GM19099 (cell line): ENCODE measurements around the gene PLCB3.
A peak's percentile ranks its signal among the peaks of the same experiment; 100 is the strongest.

Experiments used
- POLR2A ChIP-seq: IDR thresholded peaks from 3 replicates; pipeline ENCODE4 v1.6.1; 2011; ENCODE audit warnings: low read depth; ENCODE audit not compliant: insufficient read length; ENCODE audit errors: extremely low read depth

Gene PLCB3

DNA sequence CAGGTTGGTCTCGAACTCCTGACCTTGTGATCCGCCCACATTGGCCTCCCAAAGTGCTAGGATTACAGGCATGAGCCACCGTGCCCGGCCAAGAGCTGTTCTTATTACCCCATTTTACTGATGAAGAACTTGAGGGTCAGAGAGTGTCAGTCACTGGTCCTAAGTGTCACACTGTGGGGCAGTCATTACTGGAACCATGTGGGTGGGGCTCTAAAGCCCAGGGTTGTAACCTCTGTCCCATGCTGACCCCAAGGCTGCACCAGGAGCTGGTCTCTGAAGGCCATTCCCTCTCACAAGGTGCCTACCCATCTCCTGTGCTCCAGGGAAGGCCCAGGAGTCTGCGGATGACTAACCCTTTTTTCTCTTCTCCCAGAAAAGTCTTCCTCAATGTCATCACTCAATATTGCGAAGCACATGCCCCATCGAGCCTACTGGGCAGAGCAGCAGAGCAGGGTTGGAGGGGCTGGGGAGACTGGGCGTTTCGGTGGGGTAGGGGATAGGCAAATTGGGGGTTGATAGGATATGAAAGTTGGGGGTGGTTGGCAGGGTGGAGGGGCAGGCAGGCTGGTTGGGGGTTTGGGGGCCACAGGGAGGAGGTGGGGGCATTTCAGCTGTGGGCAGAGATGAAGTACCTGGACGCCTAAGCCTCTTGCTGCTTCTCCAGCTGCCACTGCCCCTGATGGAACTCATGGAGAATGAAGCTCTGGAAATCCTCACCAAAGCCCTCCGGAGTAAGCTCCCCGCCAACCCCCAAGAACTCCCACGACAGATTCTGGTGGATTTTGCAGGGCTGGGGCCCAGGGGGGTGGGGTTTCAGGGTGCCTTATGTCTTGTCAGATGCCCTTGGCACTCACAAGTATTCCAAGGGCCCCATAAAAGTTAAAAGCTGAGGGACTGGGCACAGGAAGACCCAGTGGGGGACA, 52.0 kb downstream of the PLCB3 start:
- no peak for TF ChIP-seq POLR2A

DNA sequence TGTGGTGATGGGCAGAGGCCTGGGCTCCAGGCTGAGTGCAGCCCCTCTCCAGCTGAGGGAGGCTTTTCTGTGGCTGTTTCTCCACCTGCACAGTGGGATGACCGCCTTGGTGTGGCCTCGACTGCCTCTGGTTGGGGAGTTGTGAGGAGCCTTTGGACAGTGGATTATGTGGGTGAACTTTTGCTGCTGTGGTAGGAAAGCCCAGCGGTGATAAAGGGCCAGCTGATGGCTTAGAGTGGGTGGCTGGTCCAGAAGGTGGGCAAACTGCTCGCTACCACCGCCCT, 52.6 kb downstream of the PLCB3 start:
- no peak for TF ChIP-seq POLR2A

DNA sequence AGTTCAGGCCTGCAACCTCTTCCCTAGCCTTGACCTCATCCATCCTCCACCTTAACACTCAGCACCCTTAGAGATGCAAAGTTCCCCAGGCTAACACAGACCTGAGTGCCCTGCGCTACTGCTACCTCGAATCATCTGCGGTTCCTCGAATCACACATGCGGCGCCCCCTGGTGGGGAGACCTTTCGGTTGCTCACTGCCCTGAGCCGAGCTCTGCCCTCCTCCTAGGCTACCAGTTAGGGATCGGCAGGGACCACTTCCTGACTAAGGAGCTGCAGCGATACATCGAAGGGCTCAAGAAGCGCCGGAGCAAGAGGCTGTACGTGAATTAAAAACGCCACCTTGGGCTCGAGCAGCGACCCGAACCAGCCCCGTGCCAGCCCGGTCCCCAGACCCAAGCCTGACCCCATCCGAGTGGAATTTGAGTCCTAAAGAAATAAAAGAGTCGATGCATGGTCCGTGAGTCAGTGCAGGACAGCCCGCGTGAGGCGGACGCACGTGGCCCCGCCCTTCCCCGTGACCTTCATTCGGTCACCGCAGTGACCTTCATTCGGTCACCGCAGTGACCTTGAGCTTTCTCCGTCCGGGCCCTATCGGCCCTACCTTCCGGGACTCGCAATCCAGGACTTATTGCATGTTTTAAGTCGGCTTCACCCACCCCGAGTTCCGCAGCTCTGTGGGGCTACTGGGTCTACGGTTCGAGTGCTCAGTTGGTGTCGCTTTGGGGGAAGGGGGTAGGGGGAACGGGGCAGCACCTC, 53.2 kb downstream of the PLCB3 start:
- peak; percentile 77 for TF ChIP-seq POLR2A

DNA sequence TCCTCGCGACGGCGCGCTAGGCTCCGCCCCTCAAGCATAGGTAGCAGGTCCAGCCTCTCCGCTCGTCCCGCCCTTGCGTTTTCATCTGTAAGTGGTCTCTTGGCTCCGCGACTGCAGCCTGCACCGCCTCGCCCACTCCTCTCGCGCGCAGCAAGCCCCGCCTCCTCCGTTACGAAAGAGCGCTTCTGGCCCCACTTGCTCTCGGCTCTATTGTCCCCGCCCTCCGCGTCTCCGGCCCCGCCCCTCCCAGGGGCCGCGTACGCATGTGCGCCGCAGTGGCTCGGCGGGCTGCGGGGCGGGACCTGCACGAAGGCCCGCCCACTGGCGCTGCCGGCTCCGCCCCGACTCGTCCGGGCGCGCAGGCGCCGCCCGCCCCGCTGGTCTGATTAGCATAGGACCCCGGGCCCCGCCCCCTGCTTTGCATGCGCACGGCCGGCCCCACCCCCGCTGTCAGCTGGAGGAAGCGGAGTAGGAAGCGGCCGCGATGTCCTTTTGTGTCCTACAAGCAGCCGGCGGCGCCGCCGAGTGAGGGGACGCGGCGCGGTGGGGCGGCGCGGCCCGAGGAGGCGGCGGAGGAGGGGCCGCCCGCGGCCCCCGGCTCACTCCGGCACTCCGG, 53.9 kb downstream of the PLCB3 start, which contains the start of gene ESRRA:
TSS of gene ESRRA (plus strand) at position 450 of the 616 bp plus-strand sequence. CDS start 1,656 bp downstream, outside the sequence.
- TF ChIP-seq POLR2A: peak; percentile 73

DNA sequence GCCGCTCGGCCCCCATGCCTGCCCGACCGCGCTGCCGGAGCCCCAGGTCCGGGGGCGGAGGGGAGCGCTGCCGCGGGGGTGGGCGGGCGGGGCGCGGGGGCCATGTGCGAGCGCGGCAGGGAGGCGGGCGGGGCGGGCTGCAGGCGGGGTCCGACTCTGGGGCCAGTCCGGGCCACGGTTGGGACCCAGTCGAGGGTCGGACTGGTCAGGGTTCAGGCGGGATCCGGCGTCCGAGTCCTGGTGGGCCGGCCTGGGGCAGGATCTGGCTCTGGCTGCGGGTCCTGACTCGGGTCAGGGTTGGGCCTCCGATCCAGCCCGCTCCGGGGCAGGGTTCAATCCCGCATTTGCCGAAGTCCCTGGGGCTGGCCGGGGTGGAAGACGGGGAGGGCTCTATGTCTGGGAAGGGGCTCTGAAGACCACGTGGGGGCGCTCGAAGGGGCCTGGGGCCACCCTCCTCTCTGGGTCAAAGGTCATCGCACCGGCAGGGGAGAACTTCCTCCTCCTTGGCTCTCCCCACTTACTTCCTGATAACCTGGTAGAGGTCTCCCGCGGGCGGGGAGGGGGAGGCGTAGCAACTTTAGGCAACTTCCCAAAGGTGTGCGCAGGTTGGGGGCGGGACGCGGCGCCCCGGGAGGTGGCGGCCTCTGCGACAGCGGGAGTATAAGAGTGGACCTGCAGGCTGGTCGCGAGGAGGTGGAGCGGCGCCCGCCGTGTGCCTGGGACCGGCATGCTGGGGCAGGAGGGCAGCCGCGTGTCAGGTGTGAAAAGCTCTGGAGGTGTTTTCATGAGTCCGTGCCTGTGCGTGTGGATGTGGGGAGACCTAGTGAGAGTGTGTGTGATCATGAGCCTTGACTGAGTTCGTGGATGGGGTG, 54.6 kb downstream of the PLCB3 start:
- TF ChIP-seq POLR2A: peak; percentile 54

DNA sequence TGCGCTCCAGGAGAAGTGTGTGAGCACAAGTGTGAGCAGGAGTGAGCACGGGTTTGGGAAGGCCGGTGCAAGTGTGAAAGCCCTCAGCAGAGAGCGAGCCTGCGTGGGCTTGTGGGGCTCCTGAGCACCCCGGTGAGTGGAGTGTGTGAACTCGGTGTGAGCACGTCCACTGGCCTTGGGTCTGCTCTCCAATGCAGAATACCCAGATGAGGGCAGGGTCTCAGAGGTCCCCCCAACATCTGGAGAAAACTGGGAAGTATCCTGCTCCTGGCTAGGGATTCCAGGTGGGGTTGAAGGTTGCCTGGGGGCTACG, 55.2 kb downstream of the PLCB3 start:
- TF ChIP-seq POLR2A: no peak

DNA sequence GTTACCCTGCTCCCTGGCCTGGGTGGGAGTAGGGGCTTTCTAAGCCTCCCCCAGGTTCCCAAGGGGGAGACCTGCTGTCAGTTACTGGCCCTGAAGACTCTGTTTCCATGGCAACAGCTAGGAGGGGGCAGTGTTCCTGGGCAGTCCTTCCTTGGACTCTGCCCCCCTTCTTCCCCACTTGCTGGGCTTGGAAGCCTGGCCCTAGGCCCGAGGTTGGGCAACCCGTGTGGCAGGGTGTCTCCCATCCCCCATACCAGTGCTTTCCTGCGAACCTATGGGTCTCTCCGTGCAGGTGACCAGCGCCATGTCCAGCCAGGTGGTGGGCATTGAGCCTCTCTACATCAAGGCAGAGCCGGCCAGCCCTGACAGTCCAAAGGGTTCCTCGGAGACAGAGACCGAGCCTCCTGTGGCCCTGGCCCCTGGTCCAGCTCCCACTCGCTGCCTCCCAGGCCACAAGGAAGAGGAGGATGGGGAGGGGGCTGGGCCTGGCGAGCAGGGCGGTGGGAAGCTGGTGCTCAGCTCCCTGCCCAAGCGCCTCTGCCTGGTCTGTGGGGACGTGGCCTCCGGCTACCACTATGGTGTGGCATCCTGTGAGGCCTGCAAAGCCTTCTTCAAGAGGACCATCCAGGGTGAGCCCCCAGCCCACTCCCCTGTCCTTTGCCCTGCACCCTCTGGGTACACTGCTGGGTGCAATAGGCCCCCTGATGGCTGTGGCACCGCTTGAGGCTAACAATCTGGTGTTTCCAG, 55.7 kb downstream of the PLCB3 start:
- TF ChIP-seq POLR2A: no peak

DNA sequence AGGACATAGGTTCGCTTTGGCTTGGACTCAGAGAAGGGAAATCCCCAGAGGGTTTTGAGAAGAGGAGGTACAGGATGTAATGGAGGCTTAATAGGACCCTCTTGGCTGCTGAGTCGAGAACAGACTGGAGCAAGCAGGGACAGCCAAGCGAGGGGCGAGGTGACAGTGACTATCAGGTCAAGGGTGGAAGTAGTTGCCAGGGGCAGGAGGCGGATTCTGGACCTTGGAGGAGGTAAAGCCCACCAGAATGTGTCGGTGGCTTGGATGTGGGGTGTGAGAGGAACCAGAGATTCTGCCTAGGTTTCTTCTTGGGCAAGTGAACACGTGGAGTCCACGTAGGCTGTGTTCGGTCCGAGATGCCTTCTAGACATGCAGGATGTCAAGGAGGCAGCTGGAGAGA, 61.6 kb downstream of the PLCB3 start:
- no peak for TF ChIP-seq POLR2A

DNA sequence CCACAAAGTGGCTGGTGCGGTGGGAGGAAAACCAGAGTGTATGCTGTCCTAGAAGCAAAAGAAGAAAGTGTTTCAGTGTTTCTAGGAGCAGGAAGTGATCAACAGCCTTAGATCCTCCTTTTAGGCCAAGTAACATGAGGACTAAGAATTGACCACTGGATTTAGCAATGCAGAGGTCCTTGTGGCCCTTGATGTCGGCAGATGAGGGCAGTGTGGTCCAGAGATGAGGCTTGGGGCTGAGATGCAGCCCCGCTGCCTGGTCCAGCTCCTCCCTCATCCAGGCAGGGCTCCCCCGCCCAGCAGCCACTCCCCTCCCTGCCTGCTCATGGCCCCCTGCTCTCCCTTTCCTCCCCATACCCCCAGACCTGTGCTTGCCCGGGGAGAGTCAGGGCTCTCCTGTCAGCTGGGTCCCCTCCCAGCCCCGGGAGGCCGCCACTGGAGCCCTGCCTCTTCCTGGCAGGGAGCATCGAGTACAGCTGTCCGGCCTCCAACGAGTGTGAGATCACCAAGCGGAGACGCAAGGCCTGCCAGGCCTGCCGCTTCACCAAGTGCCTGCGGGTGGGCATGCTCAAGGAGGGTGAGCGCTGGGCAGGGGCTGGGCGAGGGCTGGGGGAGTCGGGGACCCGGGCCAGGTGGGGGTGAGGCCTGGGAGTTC, 62.3 kb downstream of the PLCB3 start:
- no peak for TF ChIP-seq POLR2A

DNA sequence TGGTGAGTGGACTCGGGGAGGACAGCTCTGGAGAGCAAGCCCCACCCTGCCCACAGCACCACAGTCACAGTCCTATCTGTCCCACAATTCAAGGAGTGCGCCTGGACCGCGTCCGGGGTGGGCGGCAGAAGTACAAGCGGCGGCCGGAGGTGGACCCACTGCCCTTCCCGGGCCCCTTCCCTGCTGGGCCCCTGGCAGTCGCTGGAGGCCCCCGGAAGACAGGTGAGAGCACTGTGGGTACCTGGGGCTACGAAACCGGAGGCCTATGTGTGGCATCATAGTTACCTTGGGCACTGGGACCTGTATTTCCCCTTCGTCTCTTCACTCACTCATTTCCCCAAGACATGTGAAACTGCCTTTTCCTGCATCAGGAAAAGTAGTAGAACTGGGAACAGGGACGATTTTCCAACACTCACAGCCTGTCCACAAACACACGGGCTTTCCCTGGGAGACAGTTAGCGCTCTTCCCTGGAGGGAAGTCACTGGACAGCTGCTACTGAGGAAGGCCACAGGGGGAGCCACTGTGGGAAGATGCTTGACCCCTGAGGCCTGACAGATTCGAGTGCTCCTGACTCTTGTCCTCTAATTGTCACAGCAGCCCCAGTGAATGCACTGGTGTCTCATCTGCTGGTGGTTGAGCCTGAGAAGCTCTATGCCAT, 62.9 kb downstream of the PLCB3 start:
- TF ChIP-seq POLR2A: no peak

DNA sequence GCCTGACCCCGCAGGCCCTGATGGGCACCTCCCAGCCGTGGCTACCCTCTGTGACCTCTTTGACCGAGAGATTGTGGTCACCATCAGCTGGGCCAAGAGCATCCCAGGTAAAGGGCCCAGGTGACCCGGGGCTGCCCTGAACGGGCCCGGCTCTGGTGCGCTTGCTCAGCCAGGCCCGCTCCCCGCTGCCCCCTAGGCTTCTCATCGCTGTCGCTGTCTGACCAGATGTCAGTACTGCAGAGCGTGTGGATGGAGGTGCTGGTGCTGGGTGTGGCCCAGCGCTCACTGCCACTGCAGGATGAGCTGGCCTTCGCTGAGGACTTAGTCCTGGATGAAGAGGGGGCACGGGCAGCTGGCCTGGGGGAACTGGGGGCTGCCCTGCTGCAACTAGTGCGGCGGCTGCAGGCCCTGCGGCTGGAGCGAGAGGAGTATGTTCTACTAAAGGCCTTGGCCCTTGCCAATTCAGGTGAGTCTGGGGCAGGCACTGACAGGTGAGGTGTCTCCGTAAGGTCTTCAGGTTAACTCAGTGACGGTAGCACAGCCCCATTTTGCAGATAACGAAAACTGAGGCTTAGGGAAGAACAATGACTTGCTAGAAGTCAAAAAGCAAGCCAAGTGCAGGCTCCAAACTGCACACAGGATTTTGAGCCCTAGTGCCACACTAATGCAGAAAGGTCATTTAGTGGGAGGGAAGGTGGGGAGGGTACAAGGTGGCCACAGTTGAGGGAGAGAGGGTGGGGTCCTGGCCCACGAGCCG, 63.7 kb downstream of the PLCB3 start:
- TF ChIP-seq POLR2A: no peak

DNA sequence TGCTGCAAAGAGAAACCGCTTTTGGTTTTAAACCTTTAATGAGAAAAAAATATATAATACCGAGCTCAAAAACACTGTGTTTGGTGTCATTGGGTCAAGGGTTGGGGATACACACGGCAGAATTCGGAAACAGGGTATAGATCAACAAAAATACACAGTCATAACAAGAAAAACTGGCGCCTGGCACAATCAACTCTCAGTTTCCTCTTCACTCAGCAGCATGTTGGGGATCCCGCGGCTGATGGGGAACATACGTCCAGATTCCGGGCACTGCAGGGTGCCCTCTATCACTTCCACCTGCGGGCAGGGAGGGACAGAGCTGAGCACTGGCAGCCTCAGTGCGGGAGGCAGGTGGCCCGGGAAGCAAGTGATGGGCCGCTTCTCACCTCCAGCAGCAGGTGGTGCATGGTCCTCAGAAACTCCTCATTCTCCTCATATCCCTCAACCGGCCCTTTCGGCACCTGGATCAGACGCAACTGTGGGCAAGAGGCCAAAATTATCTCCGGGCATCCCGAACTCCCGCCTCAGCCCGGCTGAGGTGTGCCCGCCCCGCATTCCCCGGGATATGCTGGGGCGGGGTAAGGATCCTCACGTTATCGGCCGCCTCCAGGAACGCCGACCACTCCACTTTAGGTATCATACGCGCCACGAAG, 65.5 kb downstream of the PLCB3 start:
- no peak for TF ChIP-seq POLR2A
